Activated CD4-positive, alpha-beta memory T cell treated with anti-CD3 and anti-CD28 coated beads for 36 hours (primary cell): ENCODE measurements around the gene BBOF1. TPM values are rescaled to one million over a fixed set of nuclear protein-coding genes. Genes with fewer than 3 reads are reported as not detected.
"Not testable (repeated sequence)": the region's sequence is repeated elsewhere in the genome, so short reads cannot be mapped to it uniquely, and the experiment has no call there.

Experiments used
- CTCF ChIA-PET: fragments of 350-600 bp; sonication (Branson Sonifier 250); formaldehyde crosslinking; loops from one replicate; lab custom pipeline; 2021; ENCODE audit warnings: antibody characterized with exemption, inconsistent platforms; lab: Charles Lee
- POLR2A ChIA-PET: fragments of 350-600 bp; sonication (Branson Sonifier 250); formaldehyde crosslinking; loops from one replicate; lab custom pipeline; 2021; ENCODE audit warnings: antibody characterized with exemption; lab: Charles Lee
- DNase-seq: peaks from one replicate; pipeline ENCODE4 v3.0.0-alpha.2; 2020
- H3K27ac Mint-ChIP-seq: one replicate; pipeline ENCODE4 v1.8.0; 2021; ENCODE audit warnings: mixed read lengths
- H3K27me3 Mint-ChIP-seq: one replicate; pipeline ENCODE4 v1.8.0; 2021; ENCODE audit warnings: mixed read lengths
- H3K36me3 Mint-ChIP-seq: one replicate; pipeline ENCODE4 v1.8.0; 2021; ENCODE audit warnings: mixed read lengths
- H3K4me1 Mint-ChIP-seq: one replicate; pipeline ENCODE4 v1.8.0; 2021; ENCODE audit warnings: low read depth, mixed read lengths
- H3K4me3 Mint-ChIP-seq: one replicate; pipeline ENCODE4 v1.8.0; 2021; ENCODE audit warnings: mild to moderate bottlenecking, mixed read lengths
- H3K9me3 Mint-ChIP-seq: one replicate; pipeline ENCODE4 v1.8.0; 2021; ENCODE audit warnings: mixed read lengths
- intact Hi-C: fragments of 100-400 bp; cut with micrococcal nuclease; formaldehyde crosslinking; loops from one replicate; pipeline ENCODE4 v1.15.1; 2023
- total RNA-seq, 2 experiments: library from RNA; stranded (reverse); gene quantifications; one replicate each; pipeline ENCODE4 v1.2.3, GENCODE V29; 2021

Gene BBOF1
- total RNA-seq, 2 experiments from 2014 or later = 1.0 to 1.3 TPM

- not testable (repeated sequence) for H3K27me3 Mint-ChIP-seq, DNase-seq
- POLR2A ChIA-PET = interaction anchor here (0.6 to 0.7 kb wide), 2 partner anchors 194 to 206 kb away, joined by 3 to 4 read pairs; no protein-coding TSS in a partner anchor
These were observed 92.5 kb downstream of the BBOF1 start for GRCh38 chr14:74111395-74112216.

More at GRCh38 chr14:74111395-74112216, 92.5 kb downstream of the BBOF1 start:
- H3K4me3 Mint-ChIP-seq, H3K36me3 Mint-ChIP-seq, H3K27ac Mint-ChIP-seq, H3K9me3 Mint-ChIP-seq, H3K4me1 Mint-ChIP-seq: not testable (repeated sequence)
- CTCF ChIA-PET = interaction anchor here (0.6 to 2.5 kb wide), 13 partner anchors 9 to 166 kb away, joined by 3 to 14 read pairs (median 4); no protein-coding TSS in a partner anchor
- intact Hi-C loops = loop anchor here (1.0 to 5.0 kb wide), 2 partner anchors 36 to 140 kb away; no protein-coding TSS in a partner anchor

Other genes starting within 250 kb of the BBOF1 start
- gene PTGR2, start 167.5 kb upstream of the BBOF1 start, total RNA-seq = 10 to 100 TPM in 1 of 2 experiments, 1 to 10 TPM in 1; 9.9 to 10.3 TPM
- 10 to 100 TPM; 65.2 to 68.7 TPM for gene ZNF410, start 132.5 kb upstream of the BBOF1 start, total RNA-seq
- 1 to 10 TPM; 1.1 to 1.4 TPM for gene FAM161B, start 69.3 kb upstream of the BBOF1 start, total RNA-seq
- gene COQ6, start 69.0 kb upstream of the BBOF1 start, total RNA-seq = 10 to 100 TPM; 18.7 to 19.3 TPM
- 10 to 100 TPM; 10.2 to 11.2 TPM for gene ENTPD5, start 61 bp upstream of the BBOF1 start, total RNA-seq
- gene ALDH6A1, start 65.1 kb downstream of the BBOF1 start, total RNA-seq = 10 to 100 TPM; 25.0 to 25.7 TPM
- 10 to 100 TPM; 13.5 to 14.4 TPM for gene LIN52, start 65.6 kb downstream of the BBOF1 start, total RNA-seq
- gene VSX2, start 220.1 kb downstream of the BBOF1 start, total RNA-seq = not detected